HG02938 (cell line): ENCODE measurements around the gene AMPH.
"Not testable (repeated sequence)": the region's sequence is repeated elsewhere in the genome, so short reads cannot be mapped to it uniquely, and the experiment has no call there.

Experiments
- ATAC-seq: cut with Tn5 transposase; IDR thresholded peaks from one replicate; pipeline ENCODE4 v1.9.1; 2021; ENCODE audit warnings: mild to moderate bottlenecking, moderate library complexity; ENCODE audit not compliant: unreplicated experiment

AMPH gene

DNA sequence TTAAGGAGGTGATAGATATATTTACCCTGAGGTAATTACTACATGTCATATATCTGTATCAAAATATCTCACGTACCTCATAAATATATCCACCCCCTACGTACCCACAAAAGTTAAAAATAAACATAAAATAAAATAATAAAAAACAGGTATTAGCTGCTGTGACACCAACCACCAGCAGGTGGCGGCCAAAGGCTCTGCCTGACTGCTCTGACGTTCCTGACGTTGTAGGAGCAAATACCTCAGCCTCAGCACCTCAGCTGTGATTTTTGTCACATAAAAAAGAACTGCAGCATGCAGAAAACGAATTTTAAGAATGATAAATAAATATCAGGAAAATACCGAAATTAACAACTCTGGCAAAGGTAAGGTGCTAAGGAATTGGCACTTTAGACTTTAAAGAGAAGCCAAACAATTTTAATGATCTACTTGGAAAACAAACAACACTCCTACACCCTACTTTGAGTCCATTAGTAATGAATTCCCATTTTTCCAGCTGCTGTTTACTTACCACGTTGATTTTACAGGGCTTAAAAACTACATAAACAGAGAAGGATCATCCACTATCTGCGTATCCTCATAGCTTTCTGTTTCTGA is 232.3 kb downstream of the AMPH start:
- peak; percentile 57 for ATAC-seq

DNA sequence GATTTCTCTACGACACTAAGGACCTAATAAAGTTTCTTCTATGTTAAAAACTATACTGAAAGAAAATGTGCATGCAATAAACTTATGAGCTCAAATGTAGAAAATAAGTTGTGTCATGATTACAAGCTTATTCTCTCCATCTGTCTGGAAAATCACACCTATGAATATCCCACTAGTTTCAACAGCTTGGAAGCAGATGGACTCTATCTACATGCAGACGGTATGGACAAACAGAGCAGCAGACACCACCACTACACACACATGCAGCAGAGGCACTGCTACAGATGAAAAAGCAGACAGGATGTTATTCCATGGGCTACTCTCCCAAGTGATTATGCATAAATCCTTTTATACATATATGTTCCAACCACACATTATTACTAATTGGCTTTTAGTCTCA is 234.3 kb downstream of the AMPH start:
- no peak for ATAC-seq

DNA sequence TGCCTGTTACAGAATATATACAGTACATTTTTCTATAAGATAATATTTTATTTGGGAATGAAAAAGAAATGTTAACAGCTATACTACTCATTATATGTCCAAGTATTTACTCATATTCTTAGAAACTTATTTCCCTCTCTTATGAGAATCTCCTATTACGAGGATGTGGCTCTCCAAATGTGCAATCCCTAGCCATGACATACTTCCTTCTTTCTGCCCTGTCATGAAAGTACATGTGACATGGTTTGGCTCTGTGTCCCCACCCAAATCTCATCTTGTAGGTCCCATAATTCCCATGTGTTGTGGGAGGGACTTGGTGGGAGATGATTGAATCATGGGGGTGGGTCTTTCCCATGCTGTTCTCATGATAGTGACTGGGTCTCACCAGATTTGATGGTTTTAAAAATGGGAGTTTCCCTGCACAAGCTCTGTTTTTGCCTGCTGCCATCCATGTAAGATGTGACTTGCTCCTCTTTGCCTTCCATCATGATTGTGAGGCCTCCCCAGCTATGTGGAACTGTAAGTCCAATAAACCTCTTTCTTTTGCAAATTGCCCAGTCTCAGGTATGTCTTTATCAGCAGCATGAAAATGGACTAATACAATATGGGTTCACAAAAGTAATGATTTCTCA is 235.1 kb downstream of the AMPH start:
- ATAC-seq, result not testable (repeated sequence)

DNA sequence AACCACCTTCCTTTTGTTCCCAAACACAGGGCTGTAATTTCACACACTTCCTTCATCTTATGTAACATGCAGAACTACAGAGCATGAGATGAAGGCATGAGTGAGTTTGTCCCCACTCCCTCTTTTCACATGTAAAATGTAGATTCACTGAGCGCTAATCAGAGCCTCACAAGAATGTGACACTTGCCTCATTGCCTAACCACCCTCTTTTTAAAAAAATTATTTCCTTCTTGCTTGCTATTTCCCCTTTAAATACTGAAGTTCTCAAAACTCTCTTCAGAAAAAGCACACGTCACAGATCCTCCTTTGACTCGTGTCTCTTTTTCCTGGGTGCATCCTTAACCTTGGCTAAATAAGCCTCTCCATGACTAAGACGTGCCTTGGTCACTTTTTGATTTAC is 236.5 kb downstream of the AMPH start:
- no peak for ATAC-seq

DNA sequence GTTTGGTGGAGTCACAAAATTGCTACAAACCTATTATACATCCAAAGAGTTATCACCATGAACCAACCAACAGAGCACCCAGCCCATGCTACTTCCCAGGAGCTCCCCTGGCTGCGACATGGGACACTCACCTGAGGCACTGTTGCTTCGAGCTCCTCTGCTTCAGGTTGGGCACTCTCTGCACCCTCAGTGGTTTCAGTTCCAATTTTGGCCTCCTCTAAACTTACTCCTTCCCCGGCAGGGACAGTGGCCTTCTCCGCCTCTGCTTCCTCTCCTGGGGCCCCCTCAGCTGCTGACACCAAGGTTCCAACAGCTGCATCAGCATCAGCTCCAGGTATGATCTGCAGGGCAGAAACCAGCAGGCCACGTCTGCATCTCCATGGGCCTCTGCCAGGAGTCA is 237.3 kb downstream of the AMPH start:
- peak; percentile 60 for ATAC-seq

DNA sequence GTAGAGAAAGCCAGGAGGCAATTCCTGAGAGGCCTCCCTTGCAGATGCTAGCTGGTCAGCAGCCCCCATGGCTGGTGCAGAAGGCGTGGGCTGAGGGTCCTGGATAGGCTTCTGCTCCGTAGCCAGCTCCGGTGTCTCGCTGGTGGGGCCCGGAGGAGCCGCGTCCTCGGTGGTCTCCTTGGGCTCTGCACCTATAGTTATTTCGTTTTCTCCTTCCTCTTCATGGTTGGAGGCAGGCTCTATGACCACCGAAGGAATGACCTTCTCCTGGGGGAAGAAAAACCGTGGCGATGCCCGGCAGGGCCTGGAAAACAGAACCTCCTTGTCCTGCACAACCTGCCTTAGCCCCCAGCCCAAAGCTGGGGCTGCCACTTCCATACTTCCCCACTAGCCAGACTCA is 239.4 kb downstream of the AMPH start:
- no peak for ATAC-seq

DNA sequence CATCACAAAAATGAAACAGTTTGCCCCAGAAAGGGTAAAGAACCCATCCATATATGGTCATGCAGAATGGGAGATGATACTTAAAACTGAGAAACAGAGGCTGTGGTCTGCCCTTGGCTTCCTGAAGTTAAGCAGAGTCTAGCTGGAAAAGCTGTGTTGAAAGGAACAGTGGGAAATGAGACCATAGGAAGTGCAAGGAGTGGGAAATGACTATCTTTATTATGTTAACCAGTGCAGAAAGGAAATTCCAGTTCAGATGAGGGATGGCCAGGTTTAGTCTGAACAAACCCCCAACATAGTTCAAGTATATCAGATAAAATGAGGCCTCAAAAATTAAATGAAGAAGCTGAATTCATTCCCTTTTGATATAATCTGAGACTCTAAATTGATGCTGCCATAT is 245.5 kb downstream of the AMPH start:
- no peak for ATAC-seq

DNA sequence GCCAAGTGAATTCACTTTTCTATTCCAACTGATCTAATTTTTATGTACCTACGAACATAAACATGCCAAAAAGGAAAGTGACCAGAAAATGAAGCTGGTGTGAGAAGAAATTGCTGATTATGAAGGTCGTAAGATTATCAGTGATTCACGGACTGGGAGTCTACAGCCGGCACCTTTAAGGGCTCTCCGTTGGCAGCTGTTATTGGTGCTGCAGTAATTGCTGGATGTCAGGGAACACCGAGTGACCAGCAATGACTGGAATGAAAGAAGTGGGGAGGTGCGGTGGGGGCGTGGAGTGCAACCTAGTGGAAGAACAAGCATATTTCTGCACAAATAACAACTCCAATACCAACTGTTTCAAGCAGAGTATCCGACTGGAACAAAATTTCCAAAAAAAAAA is 247.9 kb downstream of the AMPH start:
- ATAC-seq, result no peak

DNA sequence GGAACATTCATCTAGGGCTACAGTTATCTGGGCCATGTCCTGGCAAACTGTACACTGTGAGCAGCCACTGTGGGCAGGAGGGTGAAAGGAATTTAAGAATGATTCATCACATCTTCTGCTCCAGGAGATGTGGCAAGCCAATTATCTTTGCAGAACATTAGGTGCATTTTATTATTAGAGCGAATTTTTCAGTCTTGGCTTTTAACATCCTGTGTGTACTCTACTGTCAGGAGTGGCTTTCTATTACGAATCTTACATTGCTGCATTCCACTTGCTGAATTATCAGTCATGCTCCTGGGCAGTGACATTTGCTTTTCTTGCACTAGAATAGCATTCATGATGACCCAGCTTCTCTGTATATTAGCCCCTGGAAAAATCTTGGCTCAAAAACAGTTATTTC is 248.5 kb downstream of the AMPH start:
- no peak for ATAC-seq

DNA sequence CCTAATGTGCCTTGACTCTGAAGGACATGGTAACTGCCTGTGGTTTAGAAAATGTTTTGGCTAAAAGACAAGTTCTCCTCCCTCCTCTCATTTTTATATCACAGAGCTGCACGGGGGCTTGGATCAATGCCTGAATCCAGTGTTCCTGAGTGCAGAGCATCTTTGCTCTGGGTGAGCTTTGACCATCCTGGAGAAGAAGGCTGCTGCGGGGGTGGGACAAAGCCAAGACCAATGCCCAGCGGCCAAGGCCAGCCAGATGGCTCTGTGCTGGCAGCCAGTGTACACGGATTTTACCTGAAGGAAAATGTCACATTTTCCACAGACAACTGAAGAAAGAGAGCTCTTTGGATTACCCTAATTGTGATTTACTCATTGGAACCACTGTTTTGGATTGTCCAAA is 255.7 kb downstream of the AMPH start:
- ATAC-seq, result no peak

DNA sequence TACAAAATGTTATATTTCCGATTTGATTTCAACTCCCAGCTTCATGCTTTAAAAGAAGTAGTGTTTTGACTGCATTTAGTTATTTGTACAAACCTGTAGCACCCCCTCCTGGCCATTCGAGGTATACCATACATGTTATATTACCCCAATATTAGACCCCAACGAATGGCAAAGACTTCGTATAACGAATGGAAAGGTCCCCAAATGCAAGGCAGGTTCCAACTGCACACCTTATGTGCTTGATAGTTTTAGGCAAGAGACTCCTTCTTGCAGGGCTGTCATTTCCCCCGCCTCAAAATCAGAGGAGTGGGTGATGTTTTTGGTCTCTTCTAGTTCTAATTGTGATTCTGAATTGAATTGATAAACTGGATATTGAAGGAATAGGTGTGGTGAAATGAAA is 256.7 kb downstream of the AMPH start:
- no peak for ATAC-seq

DNA sequence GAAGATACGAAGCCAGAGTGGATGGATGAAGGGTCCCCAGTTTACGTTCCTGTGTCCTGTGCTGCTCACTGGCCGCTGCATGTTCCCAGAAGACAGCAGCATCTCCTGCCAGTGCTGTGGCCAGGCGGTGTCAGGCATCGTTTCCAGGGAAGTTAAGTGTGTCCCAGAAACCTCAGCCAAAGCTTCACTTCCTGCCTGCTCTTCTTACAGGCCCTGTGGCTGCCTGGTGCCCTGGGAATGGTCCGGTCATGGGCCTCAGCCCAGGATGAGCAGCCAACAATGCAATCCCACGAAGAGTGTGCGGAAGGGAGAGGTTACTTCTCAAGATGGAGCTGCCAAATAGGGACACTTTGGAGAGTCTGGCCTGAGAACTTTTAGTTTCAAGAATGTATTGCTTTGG is 258.0 kb downstream of the AMPH start:
- no peak for ATAC-seq

DNA sequence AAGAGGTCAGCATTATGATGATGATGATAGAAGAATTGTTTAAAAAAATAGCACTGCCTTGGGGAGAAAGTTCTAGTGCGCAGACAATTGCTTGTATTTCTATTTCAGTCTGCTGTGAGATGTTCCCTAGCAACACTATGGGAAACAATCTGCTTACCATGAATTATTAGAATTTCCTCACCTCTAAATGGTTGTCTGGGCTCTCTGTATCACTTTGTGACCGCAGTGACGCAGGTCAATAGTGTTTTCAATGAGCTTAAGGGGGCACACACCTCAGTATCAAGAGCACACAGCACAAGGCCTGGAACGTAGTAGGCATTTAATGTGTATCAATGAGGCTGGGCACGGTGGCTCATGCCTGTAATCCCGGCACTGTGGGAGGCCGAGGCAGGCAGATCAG is 258.9 kb downstream of the AMPH start:
- no peak for ATAC-seq

DNA sequence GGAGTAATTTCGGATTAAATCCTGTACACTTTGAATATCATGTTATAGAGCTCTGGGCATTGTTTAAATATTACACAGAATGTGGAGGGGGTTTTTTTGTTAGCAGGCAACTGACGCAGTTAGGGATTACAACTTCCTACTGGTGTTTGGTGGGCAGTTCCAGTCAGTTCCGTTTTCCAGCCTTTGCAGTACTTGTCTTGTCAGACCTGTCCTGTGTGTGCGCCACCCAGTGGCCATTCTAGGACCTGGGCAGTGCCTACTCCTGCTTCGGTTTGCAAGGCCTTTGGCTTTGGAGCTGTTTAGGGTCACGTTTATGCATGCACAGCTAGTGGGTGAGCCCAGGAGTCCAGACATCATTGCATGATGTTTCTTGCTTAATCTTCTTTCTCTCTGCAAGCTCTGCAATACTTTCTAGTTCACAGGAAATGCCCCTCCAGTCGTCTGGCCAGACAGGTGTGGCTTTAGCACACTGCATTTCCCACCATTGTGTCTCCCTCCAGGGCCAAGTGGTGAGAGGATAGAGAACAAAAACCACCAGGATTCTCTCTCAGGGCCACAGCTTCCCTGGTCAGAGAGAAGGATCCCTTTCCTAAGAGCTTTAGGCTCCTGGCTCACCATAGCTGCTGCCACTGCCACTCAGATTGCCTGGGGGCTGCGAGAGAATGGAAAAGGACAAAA is 261.2 kb downstream of the AMPH start:
- ATAC-seq, result peak; percentile 76

DNA sequence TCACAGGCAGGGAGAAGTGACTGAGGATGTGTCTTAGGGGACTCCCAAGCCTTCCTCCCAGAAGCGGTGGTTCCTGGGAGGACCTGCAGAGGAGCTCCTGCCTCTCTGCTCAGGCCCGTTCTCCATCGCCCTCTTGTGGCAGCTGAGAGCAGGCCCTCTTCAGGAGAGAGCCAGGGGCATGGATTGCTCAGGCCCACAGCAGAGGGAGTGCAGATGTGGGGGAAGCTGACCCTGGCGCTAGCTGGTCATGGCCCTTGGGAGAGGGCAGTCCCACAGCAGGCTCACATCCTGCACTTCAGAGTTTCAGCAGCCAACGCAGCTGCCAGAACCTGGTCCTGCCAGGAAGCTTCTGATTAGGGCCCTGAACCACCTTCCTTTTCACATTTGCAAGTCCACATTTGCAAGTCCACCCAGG is 263.0 kb downstream of the AMPH start:
- ATAC-seq, result peak; percentile 42

DNA sequence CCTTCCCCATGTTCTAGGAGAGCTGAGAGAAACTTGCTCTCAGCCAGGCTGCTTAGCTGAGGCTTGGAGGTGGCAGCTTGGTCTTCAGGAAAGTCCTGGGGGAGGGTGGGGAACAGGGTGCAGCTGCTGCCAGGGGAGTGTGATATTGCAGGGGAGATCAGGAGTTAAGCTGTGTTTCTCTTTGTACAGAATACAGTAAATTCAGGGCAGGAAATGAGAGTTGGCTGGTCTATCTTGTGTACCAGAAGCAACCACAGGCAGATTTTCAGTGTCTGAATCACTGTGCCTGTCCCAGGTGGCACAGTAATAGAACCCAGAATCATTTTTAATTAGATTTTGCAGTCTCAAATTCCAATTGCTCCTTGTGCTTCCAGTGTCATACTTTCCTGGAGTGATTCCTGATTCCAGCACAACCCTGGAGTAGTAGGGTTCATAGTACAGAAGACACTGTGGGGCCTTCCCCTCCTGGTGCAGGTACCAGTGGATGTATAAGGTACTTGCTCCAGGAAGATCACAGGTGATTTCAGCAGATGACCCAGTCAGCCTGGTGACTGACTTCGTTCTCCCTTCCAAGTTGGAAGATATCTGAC is 263.8 kb downstream of the AMPH start:
- ATAC-seq, result peak; percentile 63

DNA sequence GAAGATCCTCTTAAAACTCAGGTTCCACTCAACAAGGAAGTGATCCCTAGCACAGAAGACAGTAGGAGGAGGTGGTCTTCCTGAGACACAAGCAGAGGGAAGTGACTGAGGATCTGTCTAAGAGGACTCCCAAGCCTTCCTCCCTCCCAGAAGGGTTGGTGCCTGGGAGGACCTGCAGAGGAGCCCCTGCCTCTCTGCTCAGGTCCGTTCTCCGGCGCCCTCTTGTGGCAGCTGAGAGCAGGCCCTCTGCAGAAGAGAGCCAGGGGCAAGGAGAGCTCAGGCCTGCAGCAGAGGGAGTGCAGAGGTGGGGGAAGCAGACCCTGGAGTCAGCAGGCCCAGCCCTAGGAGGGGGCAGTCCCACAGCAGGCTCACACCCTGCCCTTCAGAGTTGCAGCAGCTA is 267.8 kb downstream of the AMPH start:
- not testable (repeated sequence) for ATAC-seq

DNA sequence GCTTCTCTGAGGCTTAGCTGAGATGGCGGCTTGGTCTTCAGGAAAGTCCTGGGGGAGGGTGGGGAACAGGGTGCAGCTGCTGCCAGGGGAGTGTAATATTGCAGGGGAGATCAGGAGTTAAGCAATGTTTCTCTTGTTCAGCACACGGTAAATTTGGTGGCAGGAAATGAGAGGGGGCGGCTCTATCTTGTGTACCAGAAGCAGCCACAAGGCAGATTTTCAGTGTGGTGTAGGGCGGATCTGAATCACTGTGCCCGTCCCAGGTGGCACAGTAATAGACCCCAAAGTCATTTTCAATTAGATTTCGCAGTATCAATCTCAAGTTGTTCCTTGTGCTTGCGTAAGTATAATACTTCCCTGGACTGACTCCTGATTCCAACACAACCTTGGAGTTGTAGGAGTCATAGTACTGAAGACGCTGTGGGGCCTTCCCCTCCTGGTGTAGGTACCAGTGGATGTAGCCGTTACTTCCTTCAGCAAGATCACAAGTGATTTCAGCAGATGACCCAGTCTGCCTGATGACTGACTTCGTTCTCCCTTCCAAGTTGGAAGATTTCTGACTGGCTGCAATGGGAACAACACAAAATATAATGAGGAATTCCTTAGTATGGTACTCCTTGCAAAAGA is 268.4 kb downstream of the AMPH start:
- ATAC-seq, result peak; percentile 26

DNA sequence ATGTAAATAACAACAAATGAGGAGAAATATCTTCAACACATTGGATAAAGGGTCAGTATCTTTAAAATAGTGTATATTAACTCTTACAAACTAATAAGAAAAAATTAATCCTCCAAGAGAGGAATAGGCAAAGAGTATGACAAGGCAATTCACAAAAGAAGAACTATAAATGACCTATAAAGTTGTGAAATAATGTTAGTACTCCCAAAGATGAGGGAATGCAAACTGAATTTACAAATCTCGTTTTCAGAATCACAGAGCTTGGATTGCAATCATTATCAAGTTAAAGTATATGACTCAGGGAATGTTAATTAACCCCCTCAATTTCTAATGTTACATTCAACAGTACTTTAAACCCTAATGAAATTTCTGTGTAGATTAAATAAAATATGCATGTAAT is 270.4 kb downstream of the AMPH start:
- no peak for ATAC-seq

DNA sequence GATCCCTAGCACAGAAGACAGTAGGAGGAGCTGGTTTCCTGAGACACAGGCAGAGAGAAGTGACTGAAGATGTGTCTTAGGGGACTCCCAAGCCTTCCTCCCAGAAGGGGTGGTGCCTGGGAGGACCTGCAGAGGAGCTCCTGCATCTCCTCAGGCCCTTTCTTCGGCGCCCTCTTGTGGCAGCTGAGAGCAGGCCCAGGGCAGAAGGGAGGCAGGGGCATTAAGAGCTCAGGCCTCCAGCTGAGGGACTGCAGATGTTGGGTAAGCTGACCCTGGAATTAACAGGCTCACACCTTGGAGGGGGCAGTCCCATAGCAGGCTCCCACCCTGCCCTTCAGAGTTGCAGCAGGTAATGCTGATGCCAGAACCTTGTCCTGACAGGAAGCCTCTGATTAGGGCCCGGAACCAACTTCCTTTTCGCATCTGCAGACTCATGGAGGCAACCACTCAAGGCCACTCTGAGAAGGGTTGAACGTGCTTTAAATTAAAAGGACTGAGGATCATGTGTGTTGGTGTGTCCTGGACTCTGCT is 272.0 kb downstream of the AMPH start:
- ATAC-seq, result peak; percentile 74

DNA sequence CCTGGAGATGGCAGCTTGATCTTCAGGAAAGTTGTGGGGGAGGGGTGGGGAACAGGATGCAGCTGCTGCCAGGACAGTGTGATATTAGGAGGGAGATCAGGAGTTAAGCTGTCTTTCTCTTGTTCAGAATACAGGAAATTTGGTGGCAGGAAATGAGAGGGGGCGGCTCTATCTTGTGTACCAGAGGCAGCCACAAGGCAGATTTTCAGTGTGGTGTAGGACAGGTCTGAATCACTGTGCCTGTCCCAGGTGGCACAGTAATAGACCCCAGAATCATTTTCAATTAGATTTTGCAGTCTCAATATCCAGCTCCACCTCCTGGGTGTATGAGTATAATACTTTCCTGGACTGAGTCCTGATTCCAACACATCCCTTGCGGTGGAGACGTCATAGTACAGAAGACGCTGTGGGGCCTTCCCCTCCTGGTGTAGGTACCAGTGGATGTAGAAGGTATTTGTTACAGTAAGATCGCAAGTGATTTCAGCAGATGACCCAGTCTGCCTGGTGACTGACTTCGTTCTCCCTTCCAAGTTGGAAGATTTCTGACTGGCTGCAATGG is 272.8 kb downstream of the AMPH start:
- ATAC-seq, result peak; percentile 25
